GM19324 (cell line): ENCODE measurements around the gene CDCP2.
"Not testable (repeated sequence)": the region's sequence is repeated elsewhere in the genome, so short reads cannot be mapped to it uniquely, and the experiment has no call there.

Experiments used
- ATAC-seq: cut with Tn5 transposase; IDR thresholded peaks from one replicate; pipeline ENCODE4 v1.9.1; 2021; ENCODE audit warnings: mild to moderate bottlenecking, moderate library complexity; ENCODE audit not compliant: unreplicated experiment, low FRiP score

Gene CDCP2

GRCh38 chr1:54118704-54119103, 34.1 kb downstream of the CDCP2 start:
- no peak for ATAC-seq

- ATAC-seq = no peak
Measured at GRCh38 chr1:54117815-54118563, 34.8 kb downstream of the CDCP2 start.

- no peak for ATAC-seq
Measured at GRCh38 chr1:54115520-54115919, 37.3 kb downstream of the CDCP2 start.

GRCh38 chr1:54114955-54115354, 37.8 kb downstream of the CDCP2 start:
- ATAC-seq = no peak

- no peak for ATAC-seq
Measured at GRCh38 chr1:54114001-54114400, 38.8 kb downstream of the CDCP2 start.

GRCh38 chr1:54112705-54113368, 40.0 kb downstream of the CDCP2 start:
- no peak for ATAC-seq

GRCh38 chr1:54112027-54112426, 40.8 kb downstream of the CDCP2 start:
- no peak for ATAC-seq

- ATAC-seq = no peak
Measured at GRCh38 chr1:54111624-54112023, 41.2 kb downstream of the CDCP2 start.

- ATAC-seq = no peak
Measured at GRCh38 chr1:54110996-54111395, 41.8 kb downstream of the CDCP2 start.

GRCh38 chr1:54109129-54110090, 43.4 kb downstream of the CDCP2 start:
- no peak for ATAC-seq

- ATAC-seq = no peak
Measured at GRCh38 chr1:54108156-54108555, 44.6 kb downstream of the CDCP2 start.

- ATAC-seq = no peak
Measured at GRCh38 chr1:54107131-54107530, 45.7 kb downstream of the CDCP2 start.

GRCh38 chr1:54105736-54106269, 47.0 kb downstream of the CDCP2 start:
- no peak for ATAC-seq

- ATAC-seq = no peak
Measured at GRCh38 chr1:54105080-54105479, 47.7 kb downstream of the CDCP2 start.

- ATAC-seq = not testable (repeated sequence)
Measured at GRCh38 chr1:54104613-54105012, 48.2 kb downstream of the CDCP2 start.

GRCh38 chr1:54103414-54103813, 49.4 kb downstream of the CDCP2 start:
- no peak for ATAC-seq

- ATAC-seq = no peak
Measured at GRCh38 chr1:54100500-54100899, 52.3 kb downstream of the CDCP2 start.

- no peak for ATAC-seq
Measured at GRCh38 chr1:54099061-54099610, 53.7 kb downstream of the CDCP2 start.

GRCh38 chr1:54096877-54097240, 55.9 kb downstream of the CDCP2 start:
- ATAC-seq = no peak

GRCh38 chr1:54096227-54096876, 56.4 kb downstream of the CDCP2 start:
- no peak for ATAC-seq
